K562 (cell line): ENCODE data around the gene CLK3. TPM values are rescaled to one million over a fixed set of nuclear protein-coding genes. Genes with fewer than 3 reads are reported as not detected.

Experiments
- ATAC-seq: fragments of 200-7000 bp; cut with Tn5 transposase; 3 replicates; pipeline ENCODE4 v1.9.1; 2020; ENCODE audit warnings: moderate library complexity
- BruUV-seq: library from RNA; stranded (reverse); fragments of 400-500 nt; replicated peaks from 2 replicates; lab custom pipeline; 2021; lab: Mats Ljungman, UMichigan
- CTCF ChIA-PET: fragments of 300-600 bp; formaldehyde crosslinking; extraction: SDS; loops from one replicate; lab custom pipeline; 2021; ENCODE audit warnings: low intra/inter-chr PET ratio; lab: Yijun Ruan, JAX
- POLR2A ChIA-PET: fragments of 300-600, 350-650 bp; sonication (Branson Sonifier 250); formaldehyde crosslinking; extraction: SDS; loops from one replicate; lab custom pipeline; 2021; ENCODE audit warnings: antibody characterized with exemption, inconsistent platforms; lab: Yijun Ruan, JAX
- DNase-seq, 4 experiments: peaks; one replicate each; pipeline versions ENCODE4 v3.0.0 to v3.0.0-alpha.2; 2011 to 2018; ENCODE audit warnings: low spot score in 3 of 4, mixed read lengths in 3 of 4; ENCODE audit errors: extremely low read depth in 1 of 4
- FAIRE-seq: peaks from 2 replicates; lab custom pipeline; 2011; peaks lifted over from hg19 to GRCh38; lab: Jason Lieb, UNC
- H2AFZ ChIP-seq: 2 replicates; pipeline ENCODE4 v1.6.0; 2011; ENCODE audit warnings: low read depth, low read length, control low read depth, inconsistent platforms
- H3K27ac ChIP-seq: fragments of 200-600 bp; 3 replicates; pipeline ENCODE4 v1.8.0; 2011; ENCODE audit warnings: low read depth, mild to moderate bottlenecking, control low read depth, inconsistent platforms, low read length, moderate library complexity, mixed read lengths; ENCODE audit errors: extremely low read depth
- H3K27me3 ChIP-seq, 2 experiments: fragments of 300-600 bp in 1 of 2; 2 replicates in 1 of 2; 3 replicates in 1 of 2; pipeline versions ENCODE4 v1.6.0 to v1.8.0; 2011; ENCODE audit warnings: inconsistent platforms in 2 of 2, low read length in 2 of 2, mild to moderate bottlenecking in 1 of 2, mixed read lengths in 1 of 2, moderate library complexity in 1 of 2; ENCODE audit not compliant: control insufficient read depth in 2 of 2, insufficient read depth in 2 of 2
- H3K36me3 ChIP-seq: fragments of 300-600 bp; 3 replicates; pipeline ENCODE4 v1.8.0; 2011; ENCODE audit warnings: mild to moderate bottlenecking, low read length, inconsistent platforms; ENCODE audit not compliant: control insufficient read depth, insufficient read depth
- H3K4me1 ChIP-seq, 2 experiments: fragments of 200-600 bp in 1 of 2; replicated peaks in 1 of 2; 2 replicates in 1 of 2; 3 replicates in 1 of 2; pipeline versions ENCODE4 v1.5.1 to v1.8.0; 2011; ENCODE audit warnings: inconsistent platforms in 2 of 2, low read length in 2 of 2, mild to moderate bottlenecking in 1 of 2, mixed read lengths in 1 of 2, moderate library complexity in 1 of 2; ENCODE audit not compliant: control insufficient read depth in 2 of 2, insufficient read depth in 2 of 2
- H3K4me2 ChIP-seq: 2 replicates; pipeline ENCODE4 v1.6.1; 2011; ENCODE audit warnings: low read length, control low read depth, inconsistent platforms, mixed read lengths; ENCODE audit not compliant: insufficient read depth
- H3K4me3 ChIP-seq: fragments of 200-600 bp; sonication (generic), shearing (Covaris generic); 2 replicates; pipeline ENCODE4 v1.5.1; 2016; ENCODE audit warnings: control low read depth, inconsistent platforms
- H3K79me2 ChIP-seq: fragments of 200-600 bp; 3 replicates; pipeline ENCODE4 v1.8.0; 2011; ENCODE audit warnings: low read length, inconsistent platforms; ENCODE audit not compliant: control insufficient read depth, insufficient read depth
- H3K9ac ChIP-seq, 2 experiments: 2 replicates each; pipeline versions ENCODE4 v1.6.0 to v1.6.1; 2011; ENCODE audit warnings: low read depth in 2 of 2, low read length in 2 of 2, control low read depth in 1 of 2, inconsistent platforms in 1 of 2, mild to moderate bottlenecking in 1 of 2, mixed read lengths in 1 of 2; ENCODE audit not compliant: insufficient read depth in 1 of 2
- H3K9me1 ChIP-seq: one replicate; pipeline ENCODE4 v1.6.0; 2011; ENCODE audit warnings: inconsistent platforms, mild to moderate bottlenecking, low read length, moderate library complexity; ENCODE audit not compliant: control insufficient read depth, insufficient read depth
- H3K9me3 ChIP-seq: replicated peaks from 2 replicates; pipeline ENCODE4 v1.5.1; 2011; ENCODE audit warnings: low read depth, low read length, inconsistent platforms; ENCODE audit not compliant: control insufficient read depth, insufficient read depth
- H4K20me1 ChIP-seq: replicated peaks from 2 replicates; pipeline ENCODE4 v1.6.1; 2011; ENCODE audit warnings: low read length, inconsistent platforms, mixed read lengths; ENCODE audit not compliant: control insufficient read depth, insufficient read depth
- BRD4 ChIP-seq: fragments of 200-600 bp; sonication (generic); IDR thresholded peaks from 2 replicates; pipeline ENCODE4 v1.6.1; 2017; ENCODE audit warnings: inconsistent platforms
- FOS ChIP-seq: IDR thresholded peaks from 3 replicates; pipeline ENCODE4 v1.6.1; 2011; ENCODE audit not compliant: insufficient read length; ENCODE audit errors: extremely low read depth
- HIVEP1 ChIP-seq: fragments of 250-450 bp; sonication (Bioruptor Pico); IDR thresholded peaks from 2 replicates; pipeline ENCODE4 v1.4.0; 2020; ENCODE audit warnings: mild to moderate bottlenecking
- MYBL2 ChIP-seq, 2 experiments: fragments of 450-650 bp in 1 of 2; sonication (generic) in 1 of 2; formaldehyde crosslinking in 1 of 2; IDR thresholded peaks; 2 replicates each; pipeline versions ENCODE4 v1.6.1 to v1.8.1; 2017 to 2022; ENCODE audit warnings: borderline replicate concordance in 1 of 2, inconsistent platforms in 1 of 2, low read depth in 1 of 2, mild to moderate bottlenecking in 1 of 2, missing genetic modification reagents in 1 of 2, moderate library complexity in 1 of 2
- PTRF ChIP-seq: fragments of 450-650 bp; IDR thresholded peaks from 2 replicates; pipeline ENCODE4 v1.6.1; 2016; ENCODE audit warnings: mild to moderate bottlenecking, missing genetic modification characterization, missing compliant biosample characterization
- RAD21 ChIP-seq, 2 experiments: fragments of 250-450 bp in 1 of 2; fragments of 450-650 bp in 1 of 2; sonication (Bioruptor Pico) in 1 of 2; formaldehyde crosslinking in 1 of 2; IDR thresholded peaks in 1 of 2; conservative IDR thresholded peaks in 1 of 2; 2 replicates each; pipeline versions ENCODE4 v1.4.0 to v1.8.0; 2020 to 2022; ENCODE audit warnings: mild to moderate bottlenecking in 2 of 2, moderate library complexity in 1 of 2
- SRSF1 ChIP-seq: fragments of 200-400 bp; formaldehyde crosslinking; IDR thresholded peaks from 2 replicates; pipeline ENCODE4 v1.6.1; 2017; ENCODE audit warnings: mild to moderate bottlenecking, low read depth, low read length, moderate library complexity
- TCF3 ChIP-seq: sonication (generic); formaldehyde crosslinking; IDR thresholded peaks from 2 replicates; pipeline ENCODE4 v1.4.0; 2020; ENCODE audit warnings: mild to moderate bottlenecking, missing genetic modification reagents
- U2AF2 ChIP-seq: fragments of 200-400 bp; formaldehyde crosslinking; optimal IDR thresholded peaks from 2 replicates; pipeline ENCODE3; 2017; ENCODE audit warnings: low read depth, mild to moderate bottlenecking, low read length
- YBX1 ChIP-seq: fragments of 450-650 bp; IDR thresholded peaks from 2 replicates; pipeline ENCODE4 v1.7.1; 2016; ENCODE audit warnings: mild to moderate bottlenecking
- ZC3H11A ChIP-seq: IDR thresholded peaks from 2 replicates; pipeline ENCODE4 v1.6.1; 2012; ENCODE audit warnings: low read depth, low read length, improper control_type of control experiment
- ZNF436 ChIP-seq: fragments of 250-450, 450-650 bp; sonication (Bioruptor Pico); formaldehyde crosslinking; IDR thresholded peaks from 2 replicates; pipeline ENCODE4 v1.7.0; 2020; ENCODE audit warnings: mild to moderate bottlenecking
- whole genome bisulfite sequencing: fragments of 100-300 bp; shearing (Covaris generic); methylation state at CpG from one replicate; pipeline ENCODE4 v1.1.6; 2016; ENCODE audit warnings: low coverage, mixed read lengths; ENCODE audit not compliant: insufficient coverage; ENCODE audit errors: missing lambda C conversion rate; 5-methylcytosine and 5-hydroxymethylcytosine counted together
- in situ Hi-C: fragments of 300-500 bp; cut with MboI; formaldehyde crosslinking; loops from 4 replicates; pipeline ENCODE4 v1.15.0; 2018; ENCODE audit warnings: inconsistent platforms, mixed read lengths
- intact Hi-C: fragments of 100-400 bp; cut with micrococcal nuclease; formaldehyde crosslinking; loops from 2 replicates; pipeline ENCODE4 v1.14.2; 2022
- polyA plus RNA-seq, 8 experiments: library from polyadenylated mRNA; depleted of rRNA in 4 of 8; stranded (reverse) in 5 of 8; unstranded in 3 of 8; fragments of >200 nt; fragmentation: Nextera tagmentation in 2 of 8; fragmentation: Illumina TruSeq in 1 of 8; extraction: Ambion mirVana in 2 of 8; extraction: Trizol in 1 of 8; gene quantifications; 2 replicates each; pipeline versions ENCODE4 v1.2.1 to v1.2.3, GENCODE V29; 2011 to 2014; ENCODE audit warnings: inconsistent platforms in 1 of 8, missing spikeins in 1 of 8
- total RNA-seq, 7 experiments: library from RNA; depleted of rRNA in 6 of 7; stranded (reverse); fragments of >200 nt in 6 of 7; fragmentation: Illumina TruSeq in 2 of 7; extraction: Trizol in 2 of 7; gene quantifications; 2 replicates each; pipeline versions ENCODE4 v1.2.1 to v1.2.3, GENCODE V29; 2011 to 2021; ENCODE audit warnings: low replicate concordance in 1 of 7

CLK3 gene
- total and polyA plus RNA-seq, 9 of the 15 experiments (the other 6 are each of a cell fraction or from before 2014, with no cell fraction given): 1.2 to 95.2 (median 51.7) TPM

GRCh38 chr15:74662064-74662860 is 46.6 kb downstream of the CLK3 start:
- Histone ChIP-seq H3K4me2 (no peak overlapping the region), H2AFZ (no peak overlapping the region), H3K4me3 (no peak overlapping the region), H3K9me1 (no peaks in the 10 kb centered on the region), H3K9ac (no peak overlapping the region), H3K36me3 (no peaks in the 10 kb centered on the region), H3K79me2 (peaks cover 5% of the 10 kb centered on the region; the same call in 2 of the 3 replicates)
- ATAC-seq: no peak
- BruUV-seq: no TSS peak
- no peak for DNase-seq
- ChIA-PET CTCF (no interaction called here), POLR2A (interaction anchor here (0.5 kb wide), 1 partner anchor 1792 kb away, joined by 3 read pairs; no protein-coding TSS in a partner anchor)
- in situ Hi-C loops: no loop called here
- intact Hi-C loops: no loop called here
- TF ChIP-seq BRD4 (no peak), TCF3 (CRISPR knock-in tag) (no peak), RAD21 (CRISPR knock-in tag; conservative IDR thresholded peaks at IDR 0.05 in 1 of 2, IDR thresholded peaks at IDR 0.05 in 1 of 2) (no peak), YBX1 (no peak), U2AF2 (no peak), MYBL2 (IDR thresholded peaks at IDR 0.05; ENCODE audit: low read depth) (no peak), MYBL2 (CRISPR knock-in tag; IDR thresholded peaks at IDR 0.05; ENCODE audit: borderline replicate concordance) (no peak), SRSF1 (no peak), ZC3H11A (no peak), PTRF (no peak), HIVEP1 (no peak), FOS (no peak), ZNF436 (CRISPR knock-in tag) (no peak)
- TF ChIP-seq, all 486 proteins: peak for 0
- Histone ChIP-seq H3K27ac (no peak overlapping the region), H3K9me3 (no peaks in the 10 kb centered on the region), H3K4me1 (peaks cover 0 to 5% of the 10 kb centered on the region in 2 experiments; a peak in 1 of 5 replicates), H4K20me1 (0 out of 2 replicates have a peak, but pooled peaks cover 6% of the 10 kb centered on the region), H3K27me3 (no peaks in the 10 kb centered on the region)
- 79% methylated on average over 4 of the region's 4 CpGs for WGBS
- FAIRE-seq: no peak
